ENCODE results near the gene LIME1.
A peak's percentile ranks its signal among the peaks of the same experiment; 100 is the strongest.

Gene LIME1

GRCh38 chr20:63697868-63698545, 38.5 kb upstream of the LIME1 start:
- Histone ChIP-seq H3K27me3 (ENCODE audit: control insufficient read depth in 1 of 2, insufficient read depth in 2 of 2, low read length in 2 of 2) (no peaks in the 10 kb centered on the region), H3K27ac (ENCODE audit: low read depth, low read length) (peak overlapping the region; percentile 32), H3K4me3 (ENCODE audit: low read depth in 1 of 2, low read length in 2 of 2) (no peak overlapping the region), H3K4me1 (ENCODE audit: control insufficient read depth in 1 of 2, insufficient read depth in 2 of 2, low read length in 2 of 2) (peaks cover 17 to 30% of the 10 kb centered on the region in 2 donors), H3K9ac (ENCODE audit: low read depth in 1 of 2, low read length in 2 of 2) (peak overlapping the region in 1 of 2 donors; percentile 33), H3K36me3 (ENCODE audit: control insufficient read depth in 1 of 2, insufficient read depth in 2 of 2, low read length in 2 of 2) (peaks cover 0 to 4% of the 10 kb centered on the region in 2 donors), H3K9me3 (ENCODE audit: control insufficient read depth in 1 of 2, low read length in 2 of 2) (no peaks in the 10 kb centered on the region)

DNA sequence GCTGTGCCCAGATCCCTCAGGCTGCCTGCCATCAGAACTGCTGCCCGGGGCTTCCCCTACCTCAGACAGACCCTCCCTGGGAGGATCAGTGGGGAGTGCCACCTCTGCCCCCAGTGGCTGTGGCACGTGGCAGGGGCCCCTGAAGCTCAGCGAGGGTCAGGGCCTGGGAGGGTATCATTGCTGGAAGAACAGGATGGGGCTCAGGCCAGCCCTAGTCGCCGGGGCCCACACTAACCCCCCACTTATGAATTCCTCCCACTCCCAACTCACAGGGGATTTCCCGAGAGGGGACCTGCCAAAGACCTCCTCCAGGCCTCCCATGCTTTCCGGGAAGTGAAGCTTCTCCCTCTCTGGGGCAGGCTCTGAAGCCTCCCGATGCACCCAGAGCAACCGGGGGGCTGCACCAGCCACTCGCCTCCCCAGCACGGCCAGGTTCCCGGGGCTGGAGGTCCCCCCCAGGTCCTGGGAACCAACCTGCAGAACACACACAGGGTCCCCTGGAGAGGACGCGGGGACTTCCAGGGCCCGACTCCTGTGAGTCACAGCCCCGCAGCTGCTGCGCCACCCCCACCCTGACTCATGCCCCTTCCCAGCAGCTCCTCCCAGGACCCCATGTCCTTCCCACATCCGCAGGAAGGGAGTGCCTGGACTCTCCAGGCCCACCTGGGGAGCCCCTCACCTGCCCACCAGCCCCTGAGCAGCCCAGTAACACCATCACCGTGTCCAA, 37.6 kb upstream of the LIME1 start:
- H3K27me3 ChIP-seq (ENCODE audit: control insufficient read depth in 1 of 2, insufficient read depth in 2 of 2, low read length in 2 of 2) = no peaks in the 10 kb centered on the region
- no peak overlapping the region for H3K4me3 ChIP-seq (ENCODE audit: low read depth in 1 of 2, low read length in 2 of 2)
- no peaks in the 10 kb centered on the region for H3K9me3 ChIP-seq (ENCODE audit: control insufficient read depth in 1 of 2, low read length in 2 of 2)
- peaks cover 1 to 7% of the 10 kb centered on the region in 2 donors for H3K36me3 ChIP-seq (ENCODE audit: control insufficient read depth in 1 of 2, insufficient read depth in 2 of 2, low read length in 2 of 2)
- peak overlapping the region; percentile 32 for H3K27ac ChIP-seq (ENCODE audit: low read depth, low read length)
- no peak overlapping the region for H3K9ac ChIP-seq (ENCODE audit: low read depth in 1 of 2, low read length in 2 of 2)
- H3K4me1 ChIP-seq (ENCODE audit: control insufficient read depth in 1 of 2, insufficient read depth in 2 of 2, low read length in 2 of 2) = peaks cover 17 to 30% of the 10 kb centered on the region in 2 donors

DNA sequence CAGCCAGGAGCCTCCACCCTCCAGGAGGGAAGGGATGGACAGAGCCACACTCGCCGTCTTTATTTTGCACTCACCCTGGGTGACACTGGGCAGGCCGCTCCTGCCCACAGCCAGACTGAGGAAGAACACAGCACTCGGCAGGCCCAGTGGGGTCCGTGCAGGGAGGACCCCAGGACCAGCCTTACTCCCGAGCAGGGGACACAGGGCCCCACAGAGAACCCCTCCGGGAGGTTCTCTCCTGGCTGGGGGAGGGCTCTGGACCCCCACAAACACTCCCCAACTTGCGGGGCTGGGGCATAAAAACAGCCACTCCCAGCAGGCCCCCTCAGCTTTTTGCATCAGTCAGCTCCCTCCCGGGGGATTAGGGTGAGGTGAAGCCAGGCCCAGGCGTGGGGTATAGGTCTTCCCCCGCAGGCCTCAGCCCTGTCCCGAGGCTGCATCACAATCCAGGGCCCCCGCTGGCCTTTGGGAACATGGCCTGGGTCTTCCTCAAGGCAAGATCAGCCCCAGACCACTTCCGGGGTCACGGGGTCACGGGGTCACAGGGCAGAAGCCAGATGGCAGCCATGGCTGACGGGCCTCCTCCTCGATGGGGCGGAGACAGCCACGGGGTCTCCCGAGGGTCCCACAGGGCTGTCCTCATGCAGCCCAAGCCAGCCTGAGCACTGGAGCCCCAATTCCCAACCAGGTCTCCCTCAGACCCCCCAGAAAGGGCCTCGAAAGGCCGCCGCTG, 36.8 kb upstream of the LIME1 start:
- Histone ChIP-seq H3K36me3 (ENCODE audit: control insufficient read depth in 1 of 2, insufficient read depth in 2 of 2, low read length in 2 of 2) (peaks cover 7 to 13% of the 10 kb centered on the region in 2 donors), H3K4me3 (ENCODE audit: low read depth in 1 of 2, low read length in 2 of 2) (no peak overlapping the region), H3K27ac (ENCODE audit: low read depth, low read length) (peak overlapping the region; percentile 32), H3K27me3 (ENCODE audit: control insufficient read depth in 1 of 2, insufficient read depth in 2 of 2, low read length in 2 of 2) (no peaks in the 10 kb centered on the region), H3K9ac (ENCODE audit: low read depth in 1 of 2, low read length in 2 of 2) (no peak overlapping the region), H3K4me1 (ENCODE audit: control insufficient read depth in 1 of 2, insufficient read depth in 2 of 2, low read length in 2 of 2) (peaks cover 17 to 30% of the 10 kb centered on the region in 2 donors), H3K9me3 (ENCODE audit: control insufficient read depth in 1 of 2, low read length in 2 of 2) (no peaks in the 10 kb centered on the region)

- H3K4me3 ChIP-seq (ENCODE audit: low read depth in 1 of 2, low read length in 2 of 2) = no peak overlapping the region
- H3K9ac ChIP-seq (ENCODE audit: low read depth in 1 of 2, low read length in 2 of 2) = no peak overlapping the region
- H3K36me3 ChIP-seq (ENCODE audit: control insufficient read depth in 1 of 2, insufficient read depth in 2 of 2, low read length in 2 of 2) = peaks cover 14 to 21% of the 10 kb centered on the region in 2 donors
- peaks cover 17 to 30% of the 10 kb centered on the region in 2 donors for H3K4me1 ChIP-seq (ENCODE audit: control insufficient read depth in 1 of 2, insufficient read depth in 2 of 2, low read length in 2 of 2)
- H3K27me3 ChIP-seq (ENCODE audit: control insufficient read depth in 1 of 2, insufficient read depth in 2 of 2, low read length in 2 of 2) = no peaks in the 10 kb centered on the region
- no peaks in the 10 kb centered on the region for H3K9me3 ChIP-seq (ENCODE audit: control insufficient read depth in 1 of 2, low read length in 2 of 2)
- no peak overlapping the region for H3K27ac ChIP-seq (ENCODE audit: low read depth, low read length)
These were observed 36.0 kb upstream of the LIME1 start for GRCh38 chr20:63700199-63701050.

DNA sequence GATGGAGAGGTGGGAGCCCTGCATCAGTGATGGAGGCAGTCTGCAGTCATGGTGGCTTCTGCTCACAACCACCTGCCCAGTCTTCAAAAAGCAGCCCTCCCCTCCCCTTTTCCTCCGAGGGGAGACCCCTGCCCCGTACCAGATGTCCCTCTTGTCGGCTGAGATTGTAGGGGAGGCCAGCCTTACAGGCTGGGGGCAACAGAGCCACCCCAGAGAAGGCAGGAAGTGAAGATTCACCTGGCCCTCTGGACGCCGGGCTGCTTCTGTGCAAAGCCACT, 35.5 kb upstream of the LIME1 start:
- no peak overlapping the region for H3K9ac ChIP-seq (ENCODE audit: low read depth in 1 of 2, low read length in 2 of 2)

DNA sequence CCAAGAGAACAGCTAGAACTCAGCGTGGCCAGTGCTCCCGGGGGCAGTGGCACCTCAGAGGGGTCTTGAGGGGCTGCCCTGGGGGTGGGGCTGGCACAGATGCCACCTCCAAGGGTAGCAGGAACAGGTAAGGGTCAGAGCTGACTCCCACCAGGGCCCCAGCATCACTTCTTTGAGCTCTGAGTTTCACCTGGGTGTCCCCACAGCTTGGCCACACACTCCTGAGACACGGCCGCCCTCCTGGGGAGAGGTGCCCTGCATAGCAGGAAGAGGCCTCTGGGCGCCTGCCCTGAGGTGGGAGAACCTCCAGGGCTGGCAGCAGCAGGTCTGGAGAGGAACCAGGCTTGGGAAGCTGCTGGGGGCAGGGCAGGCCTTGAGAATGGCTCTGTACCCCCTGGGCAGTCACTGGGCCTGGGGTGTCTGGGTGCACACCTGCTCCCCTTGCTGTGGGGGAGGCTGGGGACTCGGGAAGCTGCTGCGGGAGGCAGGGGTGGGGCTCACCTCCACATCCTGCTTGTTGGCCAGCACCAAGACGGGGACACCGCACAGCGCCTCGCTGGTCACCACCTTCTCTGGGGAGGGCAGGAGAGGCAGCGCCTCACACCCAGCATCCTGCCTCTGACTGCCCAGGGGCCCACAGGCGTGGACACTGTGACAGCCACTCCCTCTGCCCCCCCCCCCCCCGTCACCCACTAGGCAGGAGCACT, 35.0 kb upstream of the LIME1 start:
- Histone ChIP-seq H3K9ac (ENCODE audit: low read depth in 1 of 2, low read length in 2 of 2) (no peak overlapping the region), H3K36me3 (ENCODE audit: control insufficient read depth in 1 of 2, insufficient read depth in 2 of 2, low read length in 2 of 2) (peaks cover 16 to 32% of the 10 kb centered on the region in 2 donors), H3K4me3 (ENCODE audit: low read depth in 1 of 2, low read length in 2 of 2) (no peak overlapping the region), H3K4me1 (ENCODE audit: control insufficient read depth in 1 of 2, insufficient read depth in 2 of 2, low read length in 2 of 2) (peaks cover 19 to 28% of the 10 kb centered on the region in 2 donors), H3K9me3 (ENCODE audit: control insufficient read depth in 1 of 2, low read length in 2 of 2) (no peaks in the 10 kb centered on the region), H3K27me3 (ENCODE audit: control insufficient read depth in 1 of 2, insufficient read depth in 2 of 2, low read length in 2 of 2) (no peaks in the 10 kb centered on the region), H3K27ac (ENCODE audit: low read depth, low read length) (no peak overlapping the region)

More for the DNA sequence above, 35.5 kb upstream of the LIME1 start:
- Histone ChIP-seq H3K9me3 (ENCODE audit: control insufficient read depth in 1 of 2, low read length in 2 of 2) (no peaks in the 10 kb centered on the region), H3K27me3 (ENCODE audit: control insufficient read depth in 1 of 2, insufficient read depth in 2 of 2, low read length in 2 of 2) (no peaks in the 10 kb centered on the region), H3K4me1 (ENCODE audit: control insufficient read depth in 1 of 2, insufficient read depth in 2 of 2, low read length in 2 of 2) (peaks cover 19 to 27% of the 10 kb centered on the region in 2 donors), H3K4me3 (ENCODE audit: low read depth in 1 of 2, low read length in 2 of 2) (no peak overlapping the region), H3K27ac (ENCODE audit: low read depth, low read length) (no peak overlapping the region), H3K36me3 (ENCODE audit: control insufficient read depth in 1 of 2, insufficient read depth in 2 of 2, low read length in 2 of 2) (peaks cover 16 to 27% of the 10 kb centered on the region in 2 donors)

- peaks cover 16 to 32% of the 10 kb centered on the region in 2 donors for H3K36me3 ChIP-seq (ENCODE audit: control insufficient read depth in 1 of 2, insufficient read depth in 2 of 2, low read length in 2 of 2)
- H3K9me3 ChIP-seq (ENCODE audit: control insufficient read depth in 1 of 2, low read length in 2 of 2) = no peaks in the 10 kb centered on the region
- no peaks in the 10 kb centered on the region for H3K27me3 ChIP-seq (ENCODE audit: control insufficient read depth in 1 of 2, insufficient read depth in 2 of 2, low read length in 2 of 2)
- peaks cover 18 to 27% of the 10 kb centered on the region in 2 donors for H3K4me1 ChIP-seq (ENCODE audit: control insufficient read depth in 1 of 2, insufficient read depth in 2 of 2, low read length in 2 of 2)
- H3K27ac ChIP-seq (ENCODE audit: low read depth, low read length) = no peak overlapping the region
- H3K9ac ChIP-seq (ENCODE audit: low read depth in 1 of 2, low read length in 2 of 2) = no peak overlapping the region
- H3K4me3 ChIP-seq (ENCODE audit: low read depth in 1 of 2, low read length in 2 of 2) = no peak overlapping the region
These were observed 34.3 kb upstream of the LIME1 start for GRCh38 chr20:63702036-63702665.

GRCh38 chr20:63702751-63703470, 33.6 kb upstream of the LIME1 start:
- Histone ChIP-seq H3K4me3 (ENCODE audit: low read depth in 1 of 2, low read length in 2 of 2) (no peak overlapping the region), H3K9me3 (ENCODE audit: control insufficient read depth in 1 of 2, low read length in 2 of 2) (no peaks in the 10 kb centered on the region), H3K27me3 (ENCODE audit: control insufficient read depth in 1 of 2, insufficient read depth in 2 of 2, low read length in 2 of 2) (no peaks in the 10 kb centered on the region), H3K36me3 (ENCODE audit: control insufficient read depth in 1 of 2, insufficient read depth in 2 of 2, low read length in 2 of 2) (peaks cover 16 to 32% of the 10 kb centered on the region in 2 donors), H3K9ac (ENCODE audit: low read depth in 1 of 2, low read length in 2 of 2) (no peak overlapping the region), H3K4me1 (ENCODE audit: control insufficient read depth in 1 of 2, insufficient read depth in 2 of 2, low read length in 2 of 2) (peaks cover 14 to 22% of the 10 kb centered on the region in 2 donors), H3K27ac (ENCODE audit: low read depth, low read length) (no peak overlapping the region)
